ENCODE measurements around the gene PNPO. TPM values are rescaled to one million over a fixed set of nuclear protein-coding genes. Genes with fewer than 3 reads are reported as not detected.

The PNPO gene
- 20.2 to 29.4 TPM (median 28.0 TPM) in 5 replicates for total RNA-seq (2022; extraction: Qiagen RNA extraction)

GRCh38 chr17:47941246-47942095 lies at the start of gene PNPO:
PNPO (plus strand) TSS chr17:47941571; CDS start chr17:47941676, 105 bp downstream.

GRCh38 chr17:47895856-47896671 lies 45.3 kb upstream of the PNPO start, which contains the start of gene SP2:
SP2 (plus strand) TSS chr17:47896236; CDS start chr17:47896287, 51 bp downstream.

GRCh38 chr17:47957591-47958490 lies 16.5 kb downstream of the PNPO start, which contains the start of gene PRR15L:
PRR15L (minus strand) TSS chr17:47957883; CDS start chr17:47953234, 4,649 bp downstream.

GRCh38 chr17:47970725-47971499 lies 29.5 kb downstream of the PNPO start, which contains the start of gene CDK5RAP3:
CDK5RAP3 (plus strand) TSS chr17:47971113; CDS start chr17:47971147, 34 bp downstream.

Other genes with a start within 250 kb of the PNPO start
- gene TBKBP1, start 247.4 kb upstream of the PNPO start, total RNA-seq (2022; extraction: Qiagen RNA extraction), result 3.6 to 5.6 TPM (median 4.5 TPM) in 5 replicates
- 0.06 to 0.34 TPM (median 0.20 TPM) in 5 replicates for gene TBX21, start 208.3 kb upstream of the PNPO start, total RNA-seq (2022; extraction: Qiagen RNA extraction)
- gene OSBPL7, start 119.8 kb upstream of the PNPO start, total RNA-seq (2022; extraction: Qiagen RNA extraction), result 9.1 to 20.9 TPM (median 15.5 TPM) in 5 replicates
- gene MRPL10, start 110.0 kb upstream of the PNPO start, total RNA-seq (2022; extraction: Qiagen RNA extraction), result 97.7 to 109 TPM (median 99.6 TPM) in 5 replicates
- 3.3 to 4.8 TPM (median 3.9 TPM) in 5 replicates for gene LRRC46, start 109.9 kb upstream of the PNPO start, total RNA-seq (2022; extraction: Qiagen RNA extraction)
- 27.6 to 38.9 TPM (median 35.6 TPM) in 5 replicates for gene SCRN2, start 100.3 kb upstream of the PNPO start, total RNA-seq (2022; extraction: Qiagen RNA extraction)
- gene SP6, start 90.4 kb upstream of the PNPO start, total RNA-seq (2022; extraction: Qiagen RNA extraction), result 5.6 to 7.0 TPM (median 6.2 TPM) in 5 replicates
- gene SP2, start 45.3 kb upstream of the PNPO start, total RNA-seq (2022; extraction: Qiagen RNA extraction), result 14.8 to 23.7 TPM (median 21.9 TPM) in 5 replicates
- 2.3 to 3.2 TPM (median 2.8 TPM) in 5 replicates for gene PRR15L, start 16.3 kb downstream of the PNPO start, total RNA-seq (2022; extraction: Qiagen RNA extraction)
- gene CDK5RAP3, start 29.5 kb downstream of the PNPO start, total RNA-seq (2022; extraction: Qiagen RNA extraction), result 90.9 to 121 TPM (median 101 TPM) in 5 replicates
- gene COPZ2, start 96.2 kb downstream of the PNPO start, total RNA-seq (2022; extraction: Qiagen RNA extraction), result 12.3 to 17.8 TPM (median 14.6 TPM) in 5 replicates
- 103 to 147 TPM (median 140 TPM) in 5 replicates for gene NFE2L1, start 106.8 kb downstream of the PNPO start, total RNA-seq (2022; extraction: Qiagen RNA extraction)
- gene CBX1, start 159.9 kb downstream of the PNPO start, total RNA-seq (2022; extraction: Qiagen RNA extraction), result 78.0 to 98.7 TPM (median 84.0 TPM) in 5 replicates
- 23.5 to 27.7 TPM (median 25.1 TPM) in 5 replicates for gene SNX11, start 166.2 kb downstream of the PNPO start, total RNA-seq (2022; extraction: Qiagen RNA extraction)

All from A549 treated with dexamethasone at 1 μM for 4 hours (cell line).